ENCODE results near the gene SLC25A25.
"Not testable (repeated sequence)": the region's sequence is repeated elsewhere in the genome, so short reads cannot be mapped to it uniquely, and the experiment has no call there.

Gene SLC25A25

DNA sequence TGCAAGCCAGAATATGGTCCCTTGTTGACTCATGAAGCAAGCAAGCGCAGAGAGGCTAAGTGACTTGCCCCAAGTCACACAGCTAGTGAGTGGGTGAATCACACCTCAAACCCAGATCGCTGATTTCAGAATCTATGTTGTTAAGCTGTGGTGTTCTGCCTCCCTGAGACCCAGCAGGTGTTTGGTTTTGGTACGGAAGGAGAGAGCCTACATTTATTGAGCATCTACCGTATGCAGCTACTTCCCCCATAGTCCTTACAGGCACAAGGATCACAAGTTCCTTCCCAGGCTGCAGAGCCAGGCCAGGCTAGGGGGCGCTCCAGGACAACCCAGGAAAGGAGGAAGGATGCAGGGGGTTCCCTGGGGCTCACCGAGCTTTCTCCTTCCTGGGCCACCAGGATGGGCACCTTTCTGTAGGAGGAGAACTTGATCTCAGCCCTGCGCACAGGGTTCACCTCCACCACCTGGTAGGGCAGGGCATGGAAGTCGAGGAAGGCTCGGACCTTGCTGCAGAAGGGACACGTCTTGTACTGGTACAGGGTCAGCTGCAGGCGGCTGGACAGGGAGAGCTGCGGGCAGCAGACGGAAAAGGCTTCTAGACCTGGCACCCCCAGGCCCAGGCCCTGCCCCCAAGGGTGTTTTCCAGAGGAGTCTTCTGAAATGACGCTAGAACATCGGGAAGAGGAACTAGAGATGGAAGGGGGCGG lies 57.0 kb downstream of the SLC25A25 start:
- DNase-seq (ENCODE audit: low spot score): peak; percentile 48

DNA sequence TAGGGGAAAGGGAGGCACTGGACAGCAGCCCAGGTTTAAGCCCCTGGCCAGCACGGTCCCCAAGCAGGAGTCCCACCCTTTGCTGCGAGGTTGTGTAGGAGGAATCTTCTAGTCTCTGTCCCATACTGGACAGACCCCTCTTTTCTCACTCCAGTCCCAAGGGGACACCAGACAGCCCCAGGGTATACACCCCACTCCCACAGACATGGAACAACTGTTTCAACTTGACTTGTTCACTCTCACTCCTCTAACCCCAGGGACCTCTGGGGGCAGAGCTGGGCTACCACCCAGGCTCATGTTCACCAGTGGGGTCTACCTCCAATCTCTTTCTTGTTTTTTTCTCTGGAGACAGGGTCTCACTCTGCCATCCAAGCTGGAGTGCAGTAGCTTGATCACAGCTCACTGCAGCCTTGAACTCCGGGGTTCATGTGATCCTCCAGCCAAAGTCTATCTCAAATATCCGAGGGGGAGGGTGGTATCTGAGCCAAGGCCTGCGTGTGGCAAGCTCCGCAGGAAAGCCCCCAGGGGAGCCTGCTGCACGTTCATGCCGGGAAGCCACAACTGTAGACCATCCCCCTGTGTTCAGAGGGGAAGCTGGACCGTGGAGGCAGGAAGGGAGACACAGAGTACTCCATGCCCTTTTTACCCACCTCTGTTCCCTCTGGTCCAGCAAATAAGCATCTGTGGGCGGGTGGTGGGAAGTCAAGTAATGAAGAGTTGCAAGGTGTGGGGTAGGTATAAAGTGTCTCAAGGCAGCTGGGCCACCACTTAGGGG lies 57.7 kb downstream of the SLC25A25 start:
- no peak for DNase-seq (ENCODE audit: low spot score)

DNA sequence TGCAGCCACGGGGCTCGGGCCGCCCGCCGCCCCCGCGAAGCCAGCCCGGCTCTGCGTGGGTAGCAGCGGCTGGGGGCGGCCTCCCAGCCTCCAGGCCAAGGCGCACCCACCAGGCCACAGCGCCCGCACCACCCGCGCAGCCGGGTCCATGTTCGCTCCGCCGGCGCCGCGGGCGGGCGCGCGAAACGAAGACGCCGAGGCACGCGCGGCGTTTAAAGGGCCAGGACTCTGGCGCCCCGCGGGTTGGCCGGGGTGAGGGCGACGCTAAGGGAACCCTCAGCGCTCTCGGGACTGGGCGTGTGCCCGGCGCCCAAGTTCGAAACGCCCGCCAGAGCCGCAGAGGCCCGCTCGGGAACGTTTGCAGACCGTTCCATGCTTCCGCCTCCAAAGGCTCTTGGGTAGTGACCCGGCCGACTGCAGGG lies 59.5 kb downstream of the SLC25A25 start, which contains the start of gene PTGES2:
Gene PTGES2 (minus strand): TSS at position 162 of the 422 bp plus-strand sequence. CDS start 12 bp downstream, at position 150.
- peak; percentile 91 for DNase-seq (ENCODE audit: low spot score)

DNA sequence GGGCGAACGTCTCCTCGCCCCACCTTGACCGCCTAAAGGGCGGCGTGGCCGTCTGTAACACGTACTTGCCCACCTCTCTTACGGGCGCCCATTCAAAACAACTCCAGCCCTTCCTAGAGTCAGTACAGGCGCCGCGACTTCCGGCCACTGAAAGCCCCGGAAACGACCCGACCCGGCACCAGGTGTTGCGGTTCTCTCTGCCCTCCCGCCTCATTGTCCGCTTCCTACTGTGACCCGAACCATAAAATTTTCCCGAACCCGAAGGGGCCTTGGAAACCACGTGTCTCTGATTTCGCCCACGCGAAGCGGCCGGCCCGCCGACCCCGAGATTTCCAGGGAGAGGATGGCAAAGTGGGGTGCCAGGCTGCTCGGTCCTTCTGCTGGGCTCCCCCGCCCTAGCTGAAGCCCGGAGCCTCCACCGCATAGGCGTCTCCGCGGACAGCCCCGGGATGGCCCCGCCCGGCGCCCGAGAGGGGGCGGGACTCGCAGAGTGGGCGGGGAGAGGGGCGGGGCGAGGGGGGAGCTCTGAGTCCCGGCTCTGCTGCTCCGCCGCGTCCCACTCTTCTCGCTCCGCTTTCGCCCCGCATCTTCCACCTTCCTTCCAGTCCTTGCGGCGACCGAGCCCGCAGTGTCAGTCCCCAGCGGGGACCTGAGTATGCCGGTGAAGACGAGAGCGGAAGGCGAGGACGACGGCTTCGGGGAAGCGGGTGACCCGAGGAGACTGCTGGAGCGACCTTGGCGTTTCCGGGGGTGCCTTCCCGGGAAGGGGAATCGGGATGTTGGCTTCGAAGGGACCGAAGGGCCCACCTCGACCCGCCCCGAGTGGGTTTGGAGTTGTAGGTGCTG lies 60.2 kb downstream of the SLC25A25 start:
- DNase-seq (ENCODE audit: low spot score): peak; percentile 93

DNA sequence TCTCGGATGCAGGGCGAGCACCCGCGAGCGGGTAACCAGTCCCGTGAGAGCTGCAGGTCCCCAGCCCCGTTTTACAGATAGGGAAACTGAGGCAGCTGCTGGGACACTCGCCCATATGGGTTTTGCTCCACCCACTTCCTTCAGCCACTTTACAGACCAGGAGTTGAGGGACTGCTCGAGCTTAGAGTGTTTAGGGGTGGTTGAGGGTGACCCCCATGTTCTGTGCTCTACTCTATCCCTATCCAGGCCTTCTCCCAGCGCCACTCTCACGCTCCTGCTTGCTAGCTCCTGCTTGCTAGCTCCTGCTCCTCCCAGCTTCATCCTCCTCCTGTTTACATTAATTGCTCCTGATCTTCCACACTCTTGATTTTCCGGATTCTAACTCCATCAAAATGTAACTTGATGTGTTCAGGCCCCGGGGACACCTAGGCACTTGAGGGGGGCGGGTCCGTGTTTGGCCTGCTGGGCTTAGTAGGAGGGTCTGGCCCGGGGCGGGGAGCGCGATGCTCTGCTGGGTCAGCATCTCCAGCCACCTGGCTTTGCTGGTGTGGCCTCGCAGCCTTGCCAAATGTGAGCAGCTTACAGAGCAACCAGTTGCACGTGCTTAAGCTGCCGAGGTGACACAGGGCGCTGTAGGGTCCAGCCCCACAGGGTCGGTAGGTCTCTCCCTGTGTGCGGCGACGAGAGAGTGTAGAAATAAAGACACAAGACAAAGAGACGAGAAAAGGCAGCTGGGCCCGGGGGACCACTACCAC lies 61.0 kb downstream of the SLC25A25 start:
- DNase-seq (ENCODE audit: low spot score): no peak

DNA sequence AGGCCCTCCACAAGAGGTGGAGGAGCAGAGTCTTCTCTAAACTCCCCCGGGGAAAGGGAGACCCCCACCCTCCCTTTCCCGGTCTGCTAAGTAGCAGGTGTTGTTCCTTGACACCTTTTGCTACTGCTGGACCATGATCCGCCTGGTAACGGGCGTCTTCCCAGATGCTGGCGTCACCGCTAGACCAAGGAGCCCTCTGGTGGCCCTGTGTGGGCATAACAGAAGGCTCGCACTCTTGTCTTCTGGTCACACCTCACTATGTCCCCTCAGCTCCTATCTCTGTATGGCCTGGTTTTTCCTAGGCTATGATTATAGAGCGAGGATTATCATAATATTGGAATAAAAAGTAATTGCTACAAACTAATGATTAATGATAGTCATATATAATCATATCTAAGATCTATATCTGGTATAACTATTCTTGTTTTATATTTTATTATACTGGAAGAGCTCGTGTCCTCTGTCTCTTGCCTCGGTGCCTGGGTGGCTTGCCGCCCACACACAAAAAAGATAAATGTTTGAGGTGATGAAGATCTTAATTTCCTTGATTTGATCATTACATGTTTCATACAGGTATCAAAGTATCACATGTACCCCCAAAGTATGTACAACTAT lies 62.1 kb downstream of the SLC25A25 start:
- DNase-seq (ENCODE audit: low spot score): not testable (repeated sequence)

DNA sequence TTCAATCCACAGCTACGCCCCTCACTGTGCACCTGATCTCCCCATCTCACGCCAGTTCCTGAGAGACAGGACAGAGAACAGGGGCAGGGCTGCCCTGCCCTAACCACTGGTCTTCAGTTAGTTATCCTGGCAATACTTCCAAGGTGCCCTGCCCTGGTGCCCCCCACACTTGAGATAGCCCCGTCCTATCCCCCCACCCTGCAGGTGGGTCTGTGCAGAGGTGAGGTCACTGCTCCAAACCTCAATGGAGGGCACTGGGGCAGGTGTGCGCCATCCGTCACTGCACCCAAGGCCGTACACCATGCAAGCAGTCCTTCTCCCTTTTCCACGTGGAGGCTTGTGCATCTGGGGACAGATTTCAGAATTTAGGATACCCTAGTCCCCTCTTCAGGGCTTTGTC lies 62.6 kb downstream of the SLC25A25 start:
- DNase-seq (ENCODE audit: low spot score): not testable (repeated sequence)

DNA sequence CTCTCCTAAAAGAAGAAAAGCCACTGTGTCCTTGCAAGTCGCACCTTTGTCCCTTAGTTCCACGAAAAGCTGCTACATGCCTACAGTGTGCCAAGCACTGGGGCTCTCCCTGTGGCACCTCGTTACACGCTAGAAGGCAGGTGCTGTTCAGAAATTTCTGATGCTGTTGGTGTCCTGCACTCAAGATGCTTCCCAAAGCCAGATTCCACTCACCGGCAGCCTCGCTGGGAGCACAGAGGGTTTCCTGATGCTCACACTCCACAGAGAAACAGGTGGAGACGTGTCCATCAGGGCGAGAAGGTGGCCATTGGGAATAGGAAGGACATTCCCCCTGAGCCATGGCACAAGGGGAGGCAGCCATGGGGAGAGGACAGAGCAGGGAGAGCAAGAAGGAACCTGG lies 63.3 kb downstream of the SLC25A25 start:
- DNase-seq (ENCODE audit: low spot score): not testable (repeated sequence)

DNA sequence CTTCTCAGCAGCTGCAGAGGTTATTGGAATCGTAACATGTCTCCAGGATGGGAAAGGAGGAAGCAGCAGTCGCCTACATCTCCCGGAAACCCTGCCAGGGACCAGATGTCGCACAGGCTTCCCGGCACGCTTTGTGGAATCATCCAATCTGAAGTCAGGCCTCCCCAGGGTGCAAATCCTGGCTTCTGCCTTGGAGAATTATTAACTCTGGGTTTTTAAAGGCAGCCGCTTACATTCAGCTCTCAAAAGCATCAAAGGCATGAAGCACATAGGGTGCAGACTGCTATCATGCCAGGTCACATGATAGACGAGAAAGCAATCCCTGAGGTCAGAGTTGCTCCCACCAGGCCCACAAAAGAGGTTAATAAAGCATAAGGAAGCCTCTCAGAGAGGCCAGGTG lies 64.1 kb downstream of the SLC25A25 start:
- not testable (repeated sequence) for DNase-seq (ENCODE audit: low spot score)

DNA sequence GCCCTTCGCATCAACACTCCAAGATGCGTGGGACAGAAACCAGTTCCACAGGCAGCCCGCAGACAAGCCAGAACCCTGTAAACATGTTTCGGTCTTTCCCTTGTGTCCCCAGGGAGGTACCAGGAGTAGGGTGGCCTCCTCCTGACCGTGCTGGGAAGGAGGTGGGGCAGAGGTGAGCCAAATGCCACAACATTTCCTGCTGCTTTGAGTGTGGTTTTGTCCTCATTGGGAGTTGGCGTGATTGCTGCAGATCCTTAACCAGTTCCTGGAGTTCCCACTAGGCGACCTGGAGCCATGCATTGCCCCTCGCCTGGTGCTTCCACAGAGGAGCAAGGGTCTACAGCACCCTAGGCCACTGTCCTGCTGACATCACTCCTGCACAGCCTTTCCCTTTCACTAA lies 67.5 kb downstream of the SLC25A25 start:
- DNase-seq (ENCODE audit: low spot score): not testable (repeated sequence)

DNA sequence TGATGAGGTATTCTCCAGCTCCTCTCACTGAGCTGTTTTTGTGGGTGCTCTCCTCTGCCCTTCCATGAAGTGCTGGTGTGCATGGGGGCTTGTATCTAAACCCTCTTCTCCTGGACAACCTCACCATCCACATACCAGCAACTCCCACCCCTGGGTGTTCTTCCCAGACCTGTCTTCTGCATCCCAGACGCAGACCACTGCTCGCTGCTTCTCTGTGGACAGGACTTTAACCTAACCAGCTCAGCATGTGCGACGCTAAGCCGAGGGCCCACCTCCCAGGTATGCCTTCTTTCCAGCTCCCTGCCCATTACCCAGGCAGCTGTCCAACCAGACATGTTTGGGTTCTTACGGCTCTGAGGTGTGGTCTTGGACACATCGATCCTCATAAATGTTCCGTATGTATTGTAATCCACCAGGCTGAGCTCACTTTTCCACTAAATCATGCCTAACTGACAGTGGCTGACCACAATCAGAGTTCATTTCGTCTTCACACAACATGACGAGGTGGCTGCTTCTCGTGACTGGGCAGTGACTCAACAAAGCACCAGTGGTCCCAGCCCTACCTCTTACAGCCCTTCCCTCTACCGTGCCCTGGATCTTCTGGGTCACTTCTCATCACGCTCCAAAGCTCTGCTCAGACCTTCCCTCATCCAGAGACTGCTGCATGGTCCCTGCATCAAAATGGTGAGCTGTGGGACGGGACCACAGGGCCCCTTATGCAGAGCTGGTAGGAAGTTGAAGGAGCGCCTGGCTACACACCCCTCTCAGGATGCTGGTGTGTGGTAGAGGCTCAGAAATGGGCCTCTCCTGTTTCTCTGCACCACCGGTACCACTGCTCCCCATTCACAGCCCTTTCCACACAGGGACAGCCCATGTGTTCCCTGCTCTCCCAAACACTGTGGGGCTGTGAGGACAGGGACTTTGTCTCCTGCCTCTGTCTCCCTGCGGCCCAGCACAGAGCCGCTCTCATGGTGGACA lies 69.1 kb downstream of the SLC25A25 start:
- DNase-seq (ENCODE audit: low spot score): peak; percentile 78

DNA sequence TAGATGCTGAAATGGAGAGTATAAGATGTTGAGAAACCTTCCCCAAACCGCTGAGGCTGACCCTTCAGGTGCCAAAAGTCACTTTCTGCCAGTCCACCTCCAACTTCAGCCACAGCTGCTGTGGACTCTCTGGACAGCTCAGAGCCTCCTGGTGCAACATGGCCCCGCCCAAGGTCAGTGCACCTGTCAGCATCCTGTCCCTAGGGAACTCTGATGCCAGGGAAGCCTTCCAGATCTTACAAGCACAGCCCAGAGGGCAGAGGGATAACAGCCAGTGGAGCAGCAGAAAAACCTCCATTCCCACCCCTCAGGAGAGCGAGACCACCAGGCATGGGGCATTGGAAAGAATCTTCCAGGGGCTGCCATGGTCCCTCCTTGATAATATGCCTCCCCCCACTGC lies 70.0 kb downstream of the SLC25A25 start:
- no peak for DNase-seq (ENCODE audit: low spot score)

DNA sequence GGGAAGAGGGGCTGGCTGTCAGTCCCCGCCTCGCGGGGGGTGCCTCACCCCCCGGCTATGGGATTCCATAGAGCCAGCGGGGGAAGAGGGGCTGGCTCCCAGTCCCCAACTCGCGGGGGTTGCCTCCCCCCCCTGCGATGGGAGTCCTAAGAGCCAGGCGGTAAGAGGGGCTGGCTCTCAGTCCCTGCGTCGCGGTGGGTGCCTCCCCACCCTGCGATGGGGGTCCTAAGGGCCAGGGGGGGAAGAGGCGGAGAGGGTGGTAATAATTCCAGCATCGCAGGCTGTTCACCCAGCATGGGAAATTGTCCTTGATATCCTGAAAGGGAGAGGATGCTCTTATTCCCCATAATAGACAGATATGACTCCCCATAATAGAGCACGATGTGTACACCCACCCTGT lies 71.6 kb downstream of the SLC25A25 start:
- no peak for DNase-seq (ENCODE audit: low spot score)

DNA sequence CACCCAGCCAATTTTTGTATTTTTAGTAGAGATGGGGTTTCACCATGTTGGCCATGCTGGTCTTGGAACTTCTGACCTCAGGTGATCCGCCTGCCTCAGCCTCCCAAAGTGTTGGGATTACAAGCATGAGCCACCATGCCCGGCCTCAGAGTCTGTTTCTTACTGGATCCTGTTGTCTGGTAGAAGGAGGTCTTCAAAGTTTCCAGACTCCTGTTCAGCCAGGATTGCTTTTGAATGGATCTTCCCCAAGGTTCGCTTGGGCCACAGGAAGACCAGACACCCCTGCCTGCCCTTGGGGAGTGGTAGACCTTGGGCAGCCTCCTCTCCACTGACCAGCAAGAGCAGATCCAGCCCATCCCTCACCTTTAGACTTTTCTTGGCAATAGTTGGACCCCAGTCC lies 73.6 kb downstream of the SLC25A25 start:
- DNase-seq (ENCODE audit: low spot score): no peak

DNA sequence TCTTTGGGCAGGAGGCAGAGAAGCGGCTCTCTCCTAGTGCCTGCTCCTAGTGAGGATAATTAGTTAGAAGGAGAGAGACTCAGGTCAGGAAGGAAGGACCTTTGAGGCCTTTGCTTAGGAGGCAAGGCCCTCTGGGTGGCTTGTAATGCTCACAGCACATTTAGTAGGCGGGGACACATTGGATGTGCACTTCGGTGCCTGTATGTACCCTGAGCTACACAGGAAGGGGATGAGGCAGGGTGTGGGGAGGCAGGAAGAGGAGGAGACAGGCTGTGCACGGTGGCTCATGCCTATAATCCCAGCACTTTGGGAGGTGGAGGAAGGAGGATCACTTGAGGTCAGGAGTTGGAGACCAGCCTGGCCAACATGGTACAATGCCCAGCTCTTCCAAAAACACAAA lies 74.0 kb downstream of the SLC25A25 start:
- DNase-seq (ENCODE audit: low spot score): no peak

DNA sequence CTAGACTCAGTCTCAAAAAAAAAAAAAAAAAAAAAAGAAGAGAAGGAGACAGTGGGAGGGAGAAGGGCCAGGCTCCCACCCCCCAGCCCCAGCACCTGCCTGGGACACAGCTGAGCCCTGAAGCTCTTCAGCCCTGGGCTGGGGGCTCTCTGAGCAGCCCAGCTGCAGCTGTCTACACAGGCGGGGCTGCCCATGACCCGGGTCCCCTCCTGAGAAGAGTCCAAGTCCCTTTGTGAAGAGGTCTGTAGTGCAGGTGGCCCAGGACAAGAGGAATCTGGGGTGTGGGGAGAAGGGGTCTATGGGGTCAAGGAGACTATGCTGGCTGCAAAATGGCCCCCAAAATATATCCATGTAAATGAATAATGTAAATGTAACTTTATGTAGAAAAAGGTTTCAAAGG lies 74.6 kb downstream of the SLC25A25 start:
- DNase-seq (ENCODE audit: low spot score): no peak

DNA sequence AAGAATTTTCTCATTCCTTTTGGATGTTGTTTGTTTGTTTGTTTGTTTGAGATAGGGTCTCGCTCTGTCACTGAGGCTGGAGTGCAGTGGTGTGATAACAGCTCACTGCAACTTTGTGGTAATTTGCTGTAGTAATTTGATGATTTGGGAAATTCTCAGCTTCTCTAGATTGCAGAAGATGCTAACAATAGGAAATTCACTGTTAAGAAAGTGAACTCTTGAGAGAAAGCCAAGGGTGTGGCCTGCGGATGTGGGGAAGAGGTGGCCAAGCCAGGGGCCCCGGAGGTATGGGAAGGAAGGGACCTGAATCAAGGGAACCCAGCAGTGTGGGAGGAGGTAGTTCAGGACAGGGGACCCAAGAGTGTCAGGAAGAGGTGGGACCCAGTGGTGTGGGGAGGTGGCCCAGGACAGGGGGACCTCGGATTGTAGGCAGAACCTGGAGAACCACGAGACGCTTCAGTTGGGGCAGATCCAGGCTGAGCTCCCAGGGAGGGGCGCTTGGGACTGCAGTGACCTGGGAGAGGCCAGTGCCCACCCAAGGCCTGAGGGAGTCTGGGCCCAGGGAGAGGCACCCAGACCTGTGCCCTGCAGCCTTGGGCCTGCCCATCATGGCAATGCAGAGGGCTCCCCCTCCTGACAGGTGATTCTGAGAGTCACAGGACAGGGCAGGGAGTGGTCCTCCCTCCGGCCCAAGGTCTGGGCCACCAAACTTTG lies 75.7 kb downstream of the SLC25A25 start:
- DNase-seq (ENCODE audit: low spot score): no peak

DNA sequence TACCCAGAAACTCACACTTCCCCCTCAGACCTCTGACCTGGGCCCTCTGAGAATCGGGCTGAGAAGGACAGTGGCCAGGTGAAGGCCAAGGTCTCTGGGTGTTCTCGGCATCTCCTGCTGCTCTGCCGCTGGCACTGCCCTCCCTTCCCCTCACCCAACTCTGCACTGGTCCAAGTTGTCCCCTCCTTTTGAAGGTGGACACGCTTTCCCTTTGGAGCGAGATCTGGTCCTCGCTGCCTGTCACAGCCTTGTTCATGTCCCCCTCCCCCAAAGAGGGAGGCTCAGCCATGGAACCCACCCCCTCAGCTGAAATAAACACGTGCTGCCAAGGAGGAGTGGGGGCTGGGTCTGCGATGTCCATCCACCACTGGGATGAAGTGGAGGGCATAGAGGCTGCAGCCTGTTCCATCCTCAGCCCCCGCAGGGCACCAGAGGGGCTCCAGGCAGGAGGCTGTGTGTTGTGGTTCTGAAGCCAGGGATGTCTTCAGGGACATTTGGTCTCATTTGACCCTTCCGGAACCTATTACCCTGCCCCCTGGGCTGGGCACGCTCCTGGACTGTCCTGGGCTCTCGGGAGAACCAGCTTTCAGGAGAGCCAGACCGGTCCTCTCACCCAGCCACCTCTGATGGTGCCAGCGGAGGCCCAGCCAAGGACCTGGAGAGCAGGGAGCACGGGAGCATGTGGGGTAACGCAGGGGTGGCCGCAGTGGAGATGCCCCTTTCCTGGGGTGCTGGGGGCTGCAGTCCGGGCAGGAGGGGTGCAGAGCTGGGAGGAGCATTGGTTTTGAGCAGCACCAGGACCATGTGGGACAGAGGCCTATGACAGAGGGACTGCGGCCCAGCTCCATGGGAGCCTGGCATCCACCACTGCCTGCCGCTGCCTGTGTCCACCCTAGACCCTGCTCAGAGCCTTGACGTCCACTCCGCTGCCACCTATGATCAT lies 76.5 kb downstream of the SLC25A25 start:
- DNase-seq (ENCODE audit: low spot score): no peak
